HG03571 (cell line): ENCODE results near the gene TMEM179B.
A peak's percentile ranks its signal among the peaks of the same experiment; 100 is the strongest.
"Not testable (repeated sequence)": the region's sequence is repeated elsewhere in the genome, so short reads cannot be mapped to it uniquely, and the experiment has no call there.

ENCODE experiments used
- ATAC-seq: cut with Tn5 transposase; IDR thresholded peaks from one replicate; pipeline ENCODE4 v1.9.1; 2021; ENCODE audit not compliant: unreplicated experiment

Gene TMEM179B, protein sequence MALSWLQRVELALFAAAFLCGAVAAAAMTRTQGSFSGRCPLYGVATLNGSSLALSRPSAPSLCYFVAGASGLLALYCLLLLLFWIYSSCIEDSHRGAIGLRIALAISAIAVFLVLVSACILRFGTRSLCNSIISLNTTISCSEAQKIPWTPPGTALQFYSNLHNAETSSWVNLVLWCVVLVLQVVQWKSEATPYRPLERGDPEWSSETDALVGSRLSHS

DNA sequence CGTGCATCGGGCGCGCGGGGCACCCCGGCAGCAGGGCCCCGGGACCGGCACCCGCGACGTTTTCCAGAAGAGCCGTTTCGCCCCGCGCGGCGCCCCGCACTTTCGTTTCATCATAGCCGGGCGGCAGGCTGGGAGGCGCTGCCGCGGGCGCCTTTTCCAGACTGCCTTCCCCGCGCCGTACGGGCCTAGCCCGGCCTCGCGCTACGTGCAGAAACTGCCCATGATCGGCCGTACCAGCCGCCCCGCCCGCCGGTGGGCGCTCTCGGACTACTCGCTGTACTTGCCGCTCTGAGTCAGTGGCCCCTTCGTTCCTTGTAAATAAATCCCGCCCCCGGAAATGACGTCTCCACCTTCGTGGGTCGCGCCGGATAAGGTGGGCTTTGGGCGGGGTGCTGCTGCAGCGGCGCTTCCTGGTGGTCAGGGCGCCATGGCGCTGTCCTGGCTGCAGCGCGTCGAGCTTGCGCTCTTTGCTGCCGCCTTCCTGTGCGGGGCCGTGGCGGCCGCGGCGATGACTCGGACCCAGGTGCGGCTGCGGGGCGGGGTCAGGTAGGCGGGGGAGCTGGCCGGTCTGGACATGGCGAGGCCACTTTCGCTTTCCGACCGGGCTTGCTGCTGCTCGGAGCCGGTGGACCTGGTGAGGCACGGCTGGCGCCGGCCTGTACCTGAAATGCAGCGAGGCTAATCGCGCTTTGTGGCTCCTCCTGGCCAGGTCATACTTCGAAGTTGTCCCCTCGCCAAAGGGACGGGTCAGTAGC lies at the start of gene TMEM179B:
TMEM179B (plus strand) TSS at position 398 of the 755 bp plus-strand sequence; CDS start at position 428, 30 bp downstream.
- ATAC-seq = peak; percentile 50

DNA sequence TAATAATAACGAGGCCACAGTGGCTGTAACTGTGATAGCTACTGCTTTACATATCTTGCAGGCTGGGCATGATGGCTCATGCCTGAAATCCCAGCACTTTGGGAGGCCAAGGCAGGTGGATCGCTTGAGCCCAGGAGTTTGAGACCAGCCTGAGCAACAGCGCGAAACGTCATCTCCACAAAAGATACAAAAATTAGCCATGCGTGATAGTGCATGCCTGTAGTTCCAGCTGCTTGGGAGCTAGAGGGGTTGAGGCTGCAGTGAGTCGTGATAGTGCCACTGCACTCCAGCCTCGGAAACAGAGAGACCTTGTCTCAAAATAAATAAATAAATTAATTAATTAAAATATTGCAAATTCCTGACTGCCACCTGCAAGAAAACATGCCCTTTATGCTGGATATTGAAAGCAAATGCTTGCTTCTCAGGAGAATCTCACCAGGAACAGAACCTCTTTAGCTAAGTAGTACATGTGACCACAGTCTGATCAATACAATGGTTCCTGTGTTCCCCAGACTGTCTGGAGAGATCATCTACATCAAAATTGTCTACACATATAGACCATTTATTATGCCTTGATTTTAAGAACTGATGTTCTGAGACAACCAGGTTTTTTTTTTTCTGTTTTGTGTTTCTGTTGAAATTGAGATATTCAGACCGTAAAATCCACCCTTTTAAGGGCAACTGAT lies 39.6 kb upstream of the TMEM179B start:
- no peak for ATAC-seq

DNA sequence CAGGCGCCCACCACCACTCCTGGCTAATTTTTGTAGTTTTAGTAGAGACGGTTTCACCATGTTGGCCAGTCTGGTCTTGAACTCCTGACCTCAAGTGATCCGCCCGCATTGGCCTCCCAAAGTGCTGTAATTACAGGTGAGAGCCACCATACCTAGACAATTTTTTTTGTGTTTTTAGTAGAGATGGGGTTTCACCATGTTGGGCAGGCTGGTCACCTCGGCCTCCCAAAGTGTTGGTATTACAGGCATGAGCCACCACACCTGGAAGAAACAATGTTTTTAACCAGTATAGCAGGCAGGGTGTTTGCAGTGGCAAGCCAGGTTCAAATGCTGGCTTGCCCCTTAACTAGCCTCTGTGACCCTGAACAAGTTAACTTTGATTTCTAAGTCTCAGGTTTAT lies 37.3 kb upstream of the TMEM179B start:
- ATAC-seq = not testable (repeated sequence)

DNA sequence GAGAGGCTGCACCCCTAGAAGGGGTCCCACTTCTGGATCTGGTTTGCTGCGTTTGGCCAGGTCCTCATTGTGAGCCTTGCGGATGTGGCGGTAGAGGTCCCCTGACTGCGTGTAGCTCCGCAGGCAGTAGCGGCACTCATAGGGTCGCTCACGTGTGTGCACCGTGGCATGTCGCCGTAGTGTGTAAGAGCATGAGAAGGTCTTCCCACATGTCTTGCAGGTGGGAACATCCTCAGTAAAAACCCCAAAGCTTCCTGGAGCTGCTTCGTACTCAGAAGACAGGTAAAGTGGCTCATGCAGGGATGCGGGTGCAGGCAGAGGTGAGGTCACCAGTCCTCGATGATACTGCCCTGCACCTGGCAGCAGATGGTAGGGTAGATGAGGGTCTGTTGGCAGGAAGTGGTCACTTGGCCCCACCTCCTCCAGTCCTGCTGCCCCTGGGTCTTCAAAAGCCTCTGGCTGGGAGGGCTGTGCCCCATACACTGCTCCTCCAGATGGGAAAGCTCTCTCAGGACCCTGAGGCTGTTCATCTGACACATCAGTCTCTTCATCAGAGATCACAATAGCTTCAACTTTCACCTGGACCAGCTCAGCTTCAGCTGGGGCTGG lies 34.9 kb upstream of the TMEM179B start:
- no peak for ATAC-seq

DNA sequence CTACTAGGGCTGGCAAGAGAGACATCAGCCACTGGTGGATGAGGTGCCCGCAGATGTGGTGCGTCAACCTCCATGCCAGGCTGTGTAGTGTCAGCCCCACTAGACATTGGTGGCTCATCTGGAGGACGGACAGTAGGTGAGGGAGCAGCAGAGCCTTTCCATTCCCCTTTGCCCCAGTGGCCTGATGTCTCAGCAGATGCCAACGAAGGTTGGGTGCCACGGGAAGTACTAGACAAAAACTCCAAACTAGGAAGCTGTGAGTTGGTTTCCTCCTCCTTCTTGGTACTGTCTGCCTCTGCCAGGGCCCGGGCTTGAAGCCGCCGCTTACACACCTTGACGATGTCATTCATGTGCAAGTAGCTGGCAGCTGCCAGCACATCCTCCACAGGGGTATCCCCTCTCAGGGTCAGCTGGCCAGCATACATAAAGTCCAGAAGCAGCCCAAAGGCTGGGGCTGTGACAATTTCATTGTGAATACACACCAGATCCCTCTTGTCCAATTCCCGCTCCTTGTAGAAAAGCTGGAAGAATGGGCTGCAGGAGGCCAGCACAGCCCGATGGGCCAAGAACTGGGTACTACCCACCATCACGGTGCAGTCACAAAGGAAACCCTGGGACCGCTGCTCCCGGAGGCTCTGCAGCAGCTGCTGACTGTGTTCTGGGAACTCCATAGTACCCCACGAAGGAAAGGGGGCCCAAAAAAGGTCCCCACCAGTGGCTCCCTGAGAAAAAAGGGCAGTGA lies 34.0 kb upstream of the TMEM179B start:
- no peak for ATAC-seq

DNA sequence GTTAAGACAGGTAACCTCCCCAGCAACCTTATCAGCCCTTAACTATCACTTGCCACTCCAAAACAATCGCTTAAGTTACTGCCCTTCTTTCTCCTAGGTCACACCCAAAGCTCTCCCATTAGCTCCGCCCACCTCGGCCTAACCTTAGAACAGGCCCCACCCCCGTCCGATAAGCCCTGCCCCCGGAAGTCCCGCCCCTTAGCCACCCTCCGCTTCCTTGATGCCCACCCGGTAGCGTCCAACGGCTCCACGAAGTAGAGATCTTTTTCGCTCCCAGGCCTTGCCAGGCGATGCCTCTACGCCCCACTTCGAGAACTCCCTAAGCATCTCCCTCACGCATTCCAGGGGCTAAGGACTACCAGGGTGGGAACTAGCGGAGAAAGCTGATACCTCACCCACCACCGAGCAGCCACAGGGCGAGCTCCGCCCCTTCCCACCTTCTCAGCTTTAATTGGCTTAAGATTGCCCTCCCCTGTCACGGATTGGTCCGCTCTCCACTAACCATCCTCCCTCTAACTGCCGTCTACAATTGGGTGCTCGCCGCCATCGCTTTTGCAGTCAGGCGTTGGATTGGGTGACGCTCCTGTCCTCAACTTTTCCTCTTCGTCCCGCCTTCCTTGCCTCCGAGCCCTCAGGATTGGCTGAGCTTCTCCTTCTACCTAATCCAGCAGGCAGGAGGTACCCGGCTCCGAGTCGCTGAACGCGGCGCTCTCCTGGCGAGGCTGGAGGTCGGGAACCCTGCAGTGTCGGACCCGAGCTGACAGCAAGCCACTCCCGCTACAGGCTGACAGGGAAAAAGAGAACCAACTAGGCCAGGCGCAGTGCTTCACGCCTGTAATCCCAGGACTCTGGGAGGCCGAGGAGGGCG lies 33.2 kb upstream of the TMEM179B start, which contains the start of gene ZBTB3:
ZBTB3 (minus strand) TSS at position 425 of the 868 bp plus-strand sequence. CDS start 496 bp downstream, outside the sequence.
- peak; percentile 91 for ATAC-seq

DNA sequence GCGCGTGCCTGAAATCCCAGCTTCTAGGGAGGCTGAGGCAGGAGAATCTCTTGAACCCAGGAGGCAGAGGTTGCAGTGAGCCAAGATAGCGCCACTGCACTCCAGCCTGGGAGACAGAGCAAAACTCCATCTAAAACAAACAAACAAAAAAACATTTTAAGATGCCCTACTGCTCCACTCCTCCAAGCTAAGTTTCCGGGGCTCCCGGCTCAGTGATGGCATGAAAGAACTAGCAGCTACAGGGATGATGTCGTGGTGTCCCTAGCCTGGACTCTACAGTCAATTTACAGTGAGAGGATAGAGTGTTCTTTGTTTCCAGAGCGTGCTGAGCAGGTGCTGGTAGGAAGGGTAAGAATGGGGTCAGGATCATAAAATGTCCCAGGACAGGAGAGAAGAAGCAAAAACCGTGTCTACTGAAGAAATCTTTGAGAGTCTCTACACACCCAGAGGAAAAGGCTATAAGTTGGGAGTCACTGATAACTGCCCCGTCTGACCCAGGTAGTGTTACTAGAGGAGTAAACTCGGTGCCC lies 32.1 kb upstream of the TMEM179B start:
- ATAC-seq = no peak

DNA sequence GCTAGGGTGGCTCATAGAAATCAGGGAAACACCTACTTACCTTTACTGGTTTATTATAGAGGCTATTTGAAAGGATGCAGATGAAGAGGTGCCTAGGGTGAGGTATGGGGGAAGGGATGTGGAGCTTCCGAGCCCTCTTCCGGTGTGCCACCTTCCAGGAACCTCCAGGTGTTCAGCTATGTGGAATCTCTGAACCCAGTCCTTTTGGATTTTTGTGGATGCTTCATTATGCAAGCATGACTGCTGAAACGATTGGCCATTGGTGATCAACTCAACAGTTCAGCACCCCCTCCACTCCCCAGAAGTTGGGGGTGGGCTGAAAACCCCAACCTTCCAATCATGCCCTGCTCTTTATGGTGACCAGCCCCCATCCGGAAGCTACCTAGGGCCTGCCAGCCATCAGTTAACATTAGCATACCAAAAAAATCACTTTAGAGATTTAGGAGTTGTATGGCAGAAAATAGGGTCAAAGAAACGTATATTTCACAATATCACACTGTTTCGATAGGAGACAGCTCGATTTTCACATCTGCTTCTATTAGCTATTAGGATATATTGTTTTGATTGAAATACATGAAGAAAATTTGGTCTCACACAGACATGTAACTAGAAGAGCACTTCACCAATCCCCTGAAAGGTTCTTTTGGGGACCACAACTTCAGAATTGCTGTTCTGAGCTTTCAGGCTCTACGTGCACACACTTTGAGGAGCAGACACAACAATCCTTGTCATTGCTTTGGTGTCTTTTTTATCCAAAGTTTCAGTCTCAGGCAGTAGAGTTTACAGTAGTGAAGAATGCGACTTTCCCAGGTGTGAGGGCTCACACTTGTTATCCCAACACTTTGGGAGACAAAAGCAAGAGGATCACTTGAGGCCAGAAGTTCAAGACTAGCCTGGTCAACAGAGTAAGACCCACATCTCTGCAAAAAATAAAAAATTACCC lies 29.1 kb upstream of the TMEM179B start:
- no peak for ATAC-seq

DNA sequence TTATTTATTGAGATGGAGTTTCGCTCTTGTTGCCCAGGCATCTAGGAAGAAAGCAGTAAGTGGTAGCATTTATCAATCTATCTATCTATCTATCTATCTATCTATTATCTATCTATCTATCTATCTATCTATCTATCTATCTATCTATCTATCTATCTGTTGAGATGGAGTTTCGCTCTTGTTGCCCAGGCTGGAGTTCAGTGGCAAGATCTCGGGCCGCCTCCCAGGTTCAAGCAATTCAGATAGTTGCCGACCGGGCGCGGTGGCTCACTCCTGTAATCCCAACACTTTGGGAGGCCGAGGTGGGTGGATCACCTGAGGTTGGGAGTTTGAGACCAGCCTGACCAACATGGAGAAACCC lies 26.4 kb upstream of the TMEM179B start:
- ATAC-seq = not testable (repeated sequence)

DNA sequence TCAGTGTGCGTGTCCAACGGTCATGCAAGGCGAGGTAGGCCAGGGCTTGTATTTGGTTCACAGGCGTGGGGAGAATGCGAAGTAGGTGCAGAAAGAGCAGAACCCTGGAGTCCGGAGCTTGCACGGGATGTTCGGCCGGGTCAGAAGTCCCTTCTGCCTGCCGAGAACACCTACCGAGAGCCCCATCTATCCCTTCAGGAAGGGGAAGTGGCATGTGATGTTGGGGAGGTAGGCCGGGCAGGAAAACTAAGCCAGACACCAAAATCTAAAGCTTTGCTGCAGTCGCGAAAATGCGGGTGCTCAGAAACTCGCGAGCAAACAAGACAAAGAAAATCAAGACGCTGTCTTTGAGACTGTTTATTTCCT lies 16.4 kb upstream of the TMEM179B start:
- ATAC-seq = peak; percentile 10

DNA sequence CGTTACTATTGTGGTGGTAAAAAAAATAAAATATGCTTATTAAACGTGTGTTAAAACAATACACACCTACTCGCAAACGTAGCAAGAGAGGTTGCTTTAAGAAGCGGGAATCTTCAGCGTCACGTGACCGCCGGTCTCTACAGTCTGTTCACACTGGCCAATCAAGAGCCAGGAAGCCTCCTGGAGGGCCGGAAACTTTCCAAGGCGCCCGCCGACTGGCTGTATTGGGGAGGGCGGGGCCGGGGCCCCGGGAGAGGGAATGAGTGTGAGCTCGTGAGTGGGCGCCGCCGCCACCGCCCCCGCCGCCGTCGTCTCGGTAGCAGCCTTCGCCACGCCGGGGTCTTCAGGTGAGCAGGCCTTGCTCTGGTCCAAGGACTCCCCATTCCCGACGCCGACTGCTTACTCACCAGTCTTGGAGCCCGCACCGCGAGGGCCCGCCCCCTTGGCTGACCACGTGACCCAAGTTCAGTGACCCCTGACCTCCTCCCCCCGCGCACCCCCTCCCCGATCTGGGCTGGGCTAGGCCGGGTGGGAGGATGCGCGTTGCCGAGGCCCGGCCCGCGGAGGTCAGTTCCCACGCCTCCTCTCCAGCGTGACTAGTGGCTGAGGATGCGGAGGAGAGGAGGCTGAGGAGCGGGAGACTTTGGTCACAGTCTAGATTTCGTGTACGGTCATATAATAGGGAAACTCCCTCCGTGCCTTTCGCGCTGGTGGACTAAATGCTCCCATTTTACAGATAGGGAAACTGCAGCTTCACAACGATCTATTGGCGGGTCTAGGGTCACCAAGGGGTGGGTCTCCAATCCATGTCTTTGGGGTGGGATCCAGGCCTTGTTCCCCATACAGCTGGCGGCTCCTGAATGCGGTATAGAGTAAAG lies 15.8 kb upstream of the TMEM179B start, which contains the start of gene TAF6L:
TAF6L (plus strand) TSS at position 253 of the 878 bp plus-strand sequence. CDS start 4,388 bp downstream, outside the sequence.
- peak; percentile 62 for ATAC-seq

DNA sequence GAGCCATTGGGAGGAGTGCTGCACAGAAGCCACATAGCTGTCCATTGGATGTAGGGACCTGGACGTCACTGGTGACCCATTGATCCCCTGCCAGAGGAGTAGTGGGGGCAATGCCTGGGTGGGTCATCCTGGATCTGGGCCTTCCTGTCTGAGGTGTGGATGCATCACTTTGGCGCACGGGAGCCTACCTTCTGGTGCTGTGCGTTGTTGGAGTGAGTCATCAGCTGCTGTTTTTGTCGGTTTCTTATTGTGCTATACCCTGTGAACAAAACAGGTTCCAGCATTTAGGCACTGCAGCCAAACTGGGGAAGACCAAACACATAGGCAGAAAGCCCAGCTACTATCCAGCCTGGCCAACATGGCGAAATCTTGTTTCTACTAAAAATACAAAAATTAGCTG lies 12.8 kb upstream of the TMEM179B start:
- no peak for ATAC-seq

DNA sequence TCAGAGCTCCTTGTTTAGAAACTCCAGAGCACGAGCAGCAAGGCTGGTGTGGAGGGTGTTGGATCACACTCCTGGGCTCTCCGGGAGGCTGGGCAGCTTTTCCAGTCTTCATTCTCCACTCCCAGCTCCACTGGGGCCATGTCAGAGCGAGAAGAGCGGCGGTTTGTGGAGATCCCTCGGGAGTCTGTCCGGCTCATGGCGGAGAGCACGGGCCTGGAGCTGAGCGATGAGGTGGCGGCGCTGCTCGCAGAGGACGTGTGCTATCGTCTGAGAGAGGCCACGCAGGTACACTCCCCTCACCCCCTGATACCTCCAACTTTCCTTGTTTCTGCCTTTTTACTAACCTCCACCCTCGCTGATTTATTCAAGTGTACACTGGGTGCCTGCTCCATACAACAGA lies 11.6 kb upstream of the TMEM179B start:
- no peak for ATAC-seq

DNA sequence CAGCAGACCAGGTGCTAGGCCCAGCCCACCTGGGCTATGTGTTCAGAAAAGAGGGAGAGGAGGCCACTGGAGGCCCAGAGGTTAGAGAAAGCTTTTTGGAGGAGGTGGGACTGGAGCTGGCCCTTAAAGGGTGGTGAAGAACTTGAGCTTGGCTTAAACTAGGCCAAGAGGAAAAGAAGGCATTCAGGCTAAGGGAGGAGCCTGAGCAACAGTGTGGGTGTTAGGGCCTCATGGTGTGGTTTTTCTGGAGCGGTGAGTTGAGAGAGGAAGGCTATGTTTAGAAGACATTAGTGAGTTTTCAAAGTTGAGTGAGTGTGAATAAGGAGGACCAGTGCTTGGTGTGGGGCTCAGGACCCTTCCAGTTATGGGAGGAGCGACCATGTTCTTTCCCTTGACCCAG lies 9.8 kb upstream of the TMEM179B start:
- ATAC-seq = no peak

DNA sequence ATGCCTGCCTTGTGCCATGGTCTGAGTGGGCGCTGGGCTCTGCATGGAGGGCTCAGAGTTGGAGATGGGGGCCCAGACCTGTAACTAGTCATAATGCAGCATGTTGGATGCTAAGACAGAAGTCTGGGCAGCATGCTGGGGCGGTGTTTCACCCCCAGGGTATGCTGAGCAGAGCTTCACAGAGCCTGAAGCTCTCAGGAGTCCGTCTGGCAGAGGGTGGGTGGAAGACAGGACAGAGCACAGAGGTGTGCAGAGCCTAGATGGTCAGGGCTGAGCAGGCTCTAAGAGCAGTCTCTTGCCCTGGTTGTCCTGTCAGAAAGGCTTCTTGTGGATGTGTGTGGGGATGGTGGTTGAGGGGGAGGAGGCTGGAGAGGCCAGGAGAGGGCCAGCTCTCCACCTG lies 8.8 kb upstream of the TMEM179B start:
- no peak for ATAC-seq

DNA sequence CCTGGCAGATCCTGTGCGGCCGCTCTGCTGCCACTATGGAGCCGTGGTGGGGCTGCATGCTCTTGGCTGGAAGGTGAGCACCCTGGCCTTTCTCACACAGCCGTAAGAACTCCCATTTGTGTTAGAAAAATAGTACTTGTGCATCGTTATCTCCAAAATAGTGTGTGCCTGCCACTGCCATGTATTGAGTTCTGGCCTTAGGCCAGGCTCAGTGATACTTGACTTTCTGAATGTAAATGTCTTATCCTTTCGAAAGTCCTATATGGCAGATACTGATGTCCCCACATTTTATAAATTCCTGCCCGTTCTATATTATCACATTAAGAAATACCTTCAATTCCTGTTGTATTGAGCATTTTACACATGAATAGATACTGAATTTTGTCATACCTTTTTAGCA lies 4.4 kb upstream of the TMEM179B start:
- ATAC-seq = no peak

DNA sequence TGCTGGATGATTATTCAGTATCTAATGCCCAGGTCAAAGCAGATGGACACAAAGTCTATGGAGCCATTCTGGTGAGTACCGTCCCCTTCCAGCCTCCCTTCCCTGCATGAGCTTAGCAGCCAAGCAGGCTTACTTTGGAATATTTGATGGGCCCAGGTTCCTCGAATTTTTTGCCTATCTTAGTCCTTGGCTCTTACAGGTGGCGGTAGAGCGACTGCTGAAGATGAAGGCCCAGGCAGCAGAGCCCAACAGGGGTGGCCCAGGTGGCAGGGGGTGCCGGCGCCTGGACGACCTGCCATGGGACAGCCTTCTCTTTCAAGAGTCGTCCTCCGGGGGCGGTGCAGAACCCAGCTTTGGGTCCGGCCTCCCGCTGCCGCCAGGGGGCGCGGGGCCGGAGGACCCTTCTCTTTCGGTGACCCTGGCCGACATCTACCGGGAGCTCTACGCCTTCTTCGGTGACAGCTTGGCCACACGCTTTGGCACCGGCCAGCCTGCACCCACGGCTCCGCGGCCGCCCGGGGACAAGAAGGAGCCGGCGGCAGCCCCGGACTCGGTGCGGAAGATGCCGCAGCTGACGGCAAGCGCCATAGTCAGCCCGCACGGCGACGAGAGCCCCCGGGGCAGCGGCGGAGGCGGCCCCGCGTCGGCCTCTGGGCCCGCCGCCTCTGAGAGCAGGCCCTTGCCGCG lies 741 bp upstream of the TMEM179B start:
- peak; percentile 59 for ATAC-seq
